ENCODE measurements around the gene EEIG1.

EEIG1 gene

GRCh38 chr9:128001151-128001778, 20.5 kb upstream of the EEIG1 start:
- no peak for DNase-seq

GRCh38 chr9:127999461-127999860, 18.7 kb upstream of the EEIG1 start:
- DNase-seq = no peak

- DNase-seq = no peak
Observed at GRCh38 chr9:127993721-127994120, 12.9 kb upstream of the EEIG1 start.

DNA sequence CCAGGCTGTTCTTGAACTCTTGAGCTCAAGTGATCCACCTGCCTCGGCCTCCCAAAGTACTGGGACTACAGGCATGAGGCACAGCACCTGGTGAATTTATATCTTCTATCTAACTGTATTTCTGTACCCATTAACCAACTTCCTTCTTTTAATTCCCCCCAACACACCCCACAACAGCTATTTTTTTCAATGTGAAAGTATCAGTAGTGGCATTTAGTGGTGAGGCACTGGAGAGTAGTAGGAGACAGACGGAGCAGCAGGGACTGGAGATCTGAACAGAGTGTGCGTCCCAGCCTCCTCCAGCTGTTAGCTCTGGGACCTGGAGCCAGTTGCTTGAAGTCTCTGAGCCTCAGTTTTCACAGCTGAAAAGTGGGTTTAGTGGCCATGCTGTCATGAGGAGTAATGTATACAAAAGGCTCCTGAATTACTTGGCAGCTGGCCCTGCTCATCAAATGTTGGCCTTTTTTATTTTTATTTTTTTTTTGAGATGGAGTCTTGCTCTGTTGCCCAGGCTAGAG, 11.0 kb upstream of the EEIG1 start:
- DNase-seq = no peak

GRCh38 chr9:127991017-127991756, 10.4 kb upstream of the EEIG1 start:
- no peak for DNase-seq

DNA sequence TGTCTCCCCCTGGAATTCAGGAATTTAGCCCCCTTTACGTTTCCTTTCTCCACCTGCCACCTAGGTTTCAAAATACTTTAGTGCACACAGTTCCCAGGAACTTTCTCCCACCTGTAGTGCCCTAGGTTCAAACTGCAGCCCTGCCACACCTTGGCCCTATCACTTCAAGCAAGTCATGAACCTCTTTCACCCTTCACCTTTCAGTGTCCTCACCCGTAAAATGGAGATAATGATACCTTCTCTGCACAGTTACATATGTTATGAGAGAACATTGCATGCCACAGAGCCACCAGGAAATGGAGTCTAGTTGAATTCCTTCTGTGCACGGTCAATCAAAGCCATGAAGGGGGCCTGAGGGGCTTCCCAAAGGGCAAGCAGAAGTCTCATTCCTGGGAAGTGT, 9.8 kb upstream of the EEIG1 start:
- DNase-seq = no peak

GRCh38 chr9:127989094-127989493, 8.3 kb upstream of the EEIG1 start:
- DNase-seq = no peak

DNA sequence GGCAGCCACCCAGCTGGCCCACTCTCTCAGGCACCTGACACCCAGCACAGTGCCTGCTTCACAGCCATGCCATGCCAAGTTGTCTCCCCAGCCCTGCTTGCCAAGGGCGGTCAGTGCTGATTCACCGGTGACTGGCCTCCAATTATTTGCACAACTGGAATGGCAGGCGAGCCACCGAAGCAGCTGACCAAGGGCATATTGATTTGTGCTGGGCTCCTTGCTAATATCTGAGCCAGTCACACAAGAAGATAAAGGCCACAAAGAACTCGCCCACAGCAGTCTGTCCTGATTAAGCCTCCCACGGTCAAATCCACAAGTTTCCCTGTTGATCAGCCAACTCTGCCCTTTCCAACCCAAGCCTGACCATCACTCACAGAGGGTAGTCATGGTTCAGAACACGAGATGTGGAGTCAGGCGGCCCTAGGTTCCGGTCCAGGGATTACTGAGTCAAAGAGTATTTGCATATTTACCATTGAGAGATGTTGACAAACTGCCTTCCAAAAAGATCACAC, 6.4 kb upstream of the EEIG1 start:
- no peak for DNase-seq

DNA sequence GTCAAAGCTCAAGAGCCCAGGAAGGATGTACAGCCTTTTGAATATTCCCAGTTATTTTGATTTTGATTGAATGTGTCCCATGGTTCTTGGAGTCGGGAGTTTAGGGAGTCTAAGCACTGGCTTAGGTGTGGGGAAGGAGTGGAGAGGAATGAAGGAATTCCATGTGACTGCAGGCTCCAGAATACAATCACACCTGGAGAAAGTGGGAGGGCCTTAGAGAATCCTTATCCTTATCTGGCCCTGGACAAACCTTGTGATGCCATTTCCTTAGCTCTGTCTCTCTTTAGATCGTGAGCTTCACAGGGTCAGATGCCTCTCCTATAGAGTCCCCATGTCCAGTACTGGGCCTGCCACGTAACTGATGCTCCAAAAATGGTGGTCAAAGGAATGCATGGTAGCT, 4.2 kb upstream of the EEIG1 start:
- DNase-seq = no peak

GRCh38 chr9:127983847-127984289, 3.1 kb upstream of the EEIG1 start:
- DNase-seq = no peak

GRCh38 chr9:127982912-127983311, 2.1 kb upstream of the EEIG1 start:
- no peak for DNase-seq

DNA sequence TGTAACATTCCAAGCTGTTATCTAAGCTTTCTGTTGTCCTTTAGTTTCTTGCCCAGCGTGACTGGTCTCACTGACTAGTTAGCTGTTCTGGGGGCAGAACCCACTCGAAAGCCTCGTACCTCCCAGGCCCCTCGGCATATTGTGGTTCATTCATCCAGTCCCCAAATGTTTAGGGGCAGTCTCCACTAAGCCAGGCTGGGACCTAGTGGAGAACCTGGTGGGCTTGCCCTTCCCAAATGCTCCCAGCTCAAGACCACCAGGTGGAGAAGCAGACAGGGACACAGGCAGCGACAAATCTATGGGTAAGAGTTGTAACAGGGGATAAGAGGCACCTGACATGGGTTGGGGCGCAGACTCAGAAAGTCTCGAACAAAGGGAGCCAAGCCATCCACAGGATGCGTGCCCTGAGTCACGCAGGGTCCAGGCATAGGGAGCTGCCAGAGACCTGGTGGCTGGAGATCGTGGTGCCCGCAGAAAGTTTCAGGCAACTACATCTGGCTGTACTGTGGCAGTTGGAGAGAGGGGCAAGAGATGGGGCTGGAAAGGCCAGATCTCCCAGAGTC, 851 bp upstream of the EEIG1 start:
- DNase-seq = no peak

- no peak for DNase-seq
Observed at GRCh38 chr9:127980060-127980705, 606 bp downstream of the EEIG1 start.

- DNase-seq = peak; percentile 65
Observed at GRCh38 chr9:127979333-127980059, 1.3 kb downstream of the EEIG1 start.

GRCh38 chr9:127979015-127979332, 1.8 kb downstream of the EEIG1 start:
- no peak for DNase-seq

DNA sequence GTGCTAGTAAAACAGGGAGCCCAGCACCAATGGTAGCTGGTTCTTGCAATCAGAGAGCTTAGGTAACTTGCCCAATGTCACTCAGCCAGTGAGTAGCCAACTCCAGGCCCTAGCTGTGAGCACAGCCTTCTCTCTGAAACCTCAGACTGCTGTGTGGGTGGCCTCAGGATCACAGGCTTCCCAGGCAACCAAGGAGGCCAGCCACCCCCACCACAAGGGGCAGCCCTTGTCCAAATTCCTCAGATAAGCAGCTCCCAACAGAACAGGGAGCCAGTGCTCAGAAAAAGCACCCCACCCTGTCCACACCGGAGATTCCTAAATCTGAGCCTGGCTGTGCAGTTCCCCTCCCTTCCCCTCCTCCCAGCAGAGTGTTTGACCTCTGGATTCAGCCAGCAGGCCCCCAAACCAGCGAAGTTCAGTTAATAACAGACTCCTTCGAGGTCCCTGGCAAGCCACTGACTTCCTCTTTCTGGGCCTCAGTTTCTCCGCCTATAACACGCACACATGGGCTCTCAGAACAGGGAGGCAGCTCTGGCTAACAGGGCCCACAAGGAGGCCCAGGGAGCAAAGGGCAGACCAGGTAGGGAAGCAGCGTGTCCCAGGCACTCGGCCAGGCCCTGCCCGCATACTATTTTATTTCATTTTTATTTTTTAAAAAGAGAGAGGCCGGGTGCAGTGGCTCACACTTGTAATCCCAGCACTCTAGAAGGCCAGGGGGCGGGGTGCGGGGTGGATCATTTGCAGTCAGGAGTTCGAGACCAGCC, 2.7 kb downstream of the EEIG1 start:
- DNase-seq = no peak

GRCh38 chr9:127977009-127977883, 3.5 kb downstream of the EEIG1 start:
- DNase-seq = no peak

- DNase-seq = no peak
Observed at GRCh38 chr9:127976498-127976897, 4.3 kb downstream of the EEIG1 start.

DNA sequence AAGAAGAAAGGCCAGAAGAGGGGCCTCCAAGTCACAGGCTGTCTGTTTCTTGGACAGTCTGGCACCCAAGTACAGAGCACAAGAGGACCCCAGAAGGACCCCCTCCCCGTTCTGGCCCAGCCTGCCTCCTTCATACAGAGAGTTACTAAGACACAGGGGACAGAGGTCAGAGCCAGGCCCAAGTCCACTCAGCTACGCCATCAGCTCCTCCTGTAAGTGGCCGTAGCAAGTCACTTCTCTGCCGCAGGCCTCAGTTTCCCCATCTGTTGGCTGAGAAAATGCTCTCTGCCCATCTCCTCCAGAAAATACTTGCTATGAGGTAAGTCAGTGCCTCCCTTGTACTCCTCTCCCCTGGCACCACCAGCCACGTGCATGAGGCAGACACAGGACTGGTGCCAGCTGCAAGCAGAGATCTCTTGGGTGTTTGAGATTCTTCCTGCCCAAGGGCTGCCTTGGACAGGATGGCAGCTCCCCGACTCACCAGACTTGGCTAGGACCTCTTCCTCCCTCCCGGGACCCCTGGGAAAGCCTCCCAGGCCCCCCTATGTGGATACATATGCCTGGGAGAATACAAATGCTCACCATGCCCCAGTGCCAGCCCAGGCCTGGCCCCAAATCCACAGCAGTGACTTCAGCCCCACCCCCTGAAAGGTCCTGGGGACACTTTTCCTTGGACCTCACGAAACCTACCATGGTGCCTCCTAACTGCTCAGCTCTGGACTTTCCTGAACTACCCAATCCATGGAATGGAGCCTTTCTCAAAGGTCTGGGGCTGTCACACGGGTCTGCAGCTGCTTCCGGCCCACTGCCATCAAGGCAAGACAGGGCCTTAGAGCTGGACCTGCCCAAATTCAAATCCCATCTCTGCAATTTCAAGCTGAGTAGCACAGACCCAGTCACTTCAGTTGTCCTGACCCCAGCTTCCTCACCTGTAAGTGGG, 5.1 kb downstream of the EEIG1 start:
- no peak for DNase-seq

DNA sequence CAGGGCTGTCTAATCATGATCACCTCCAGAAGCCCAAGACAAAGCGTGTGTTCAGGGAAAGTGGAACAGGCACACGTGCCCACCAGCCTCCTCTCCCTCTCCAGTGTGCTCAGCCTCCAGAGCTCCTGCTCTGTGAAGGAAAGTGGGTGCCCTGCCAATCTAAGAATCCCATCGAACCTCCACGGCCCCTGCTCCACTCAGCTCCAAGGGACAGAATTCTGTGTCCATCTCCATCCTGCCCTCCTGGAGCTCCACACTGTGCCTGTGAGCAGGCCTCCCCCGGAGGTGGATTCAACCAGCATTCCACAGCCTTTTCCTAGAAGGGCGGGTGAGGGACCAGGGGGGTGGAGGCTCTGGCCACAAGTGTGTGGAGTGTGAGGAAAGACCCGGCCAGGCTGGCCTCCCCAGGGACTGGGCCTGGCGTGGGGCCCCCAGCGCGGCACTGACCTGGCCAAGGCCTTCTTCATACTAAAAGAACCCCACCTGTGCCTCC, 6.0 kb downstream of the EEIG1 start:
- no peak for DNase-seq
